H1 (cell line): Measurements from ENCODE around the gene EFCAB6. TPM values are rescaled to one million over a fixed set of nuclear protein-coding genes. Genes with fewer than 3 reads are reported as not detected.

ENCODE experiments used
- CREB1 ChIP-seq: IDR thresholded peaks from 2 replicates; pipeline ENCODE4 v1.6.1; 2012; ENCODE audit warnings: inconsistent platforms
- EP300 ChIP-seq, 2 experiments: IDR thresholded peaks; 1 replicate in 1 of 2; 2 replicates in 1 of 2; pipeline ENCODE4 v1.6.1; 2011 to 2012; ENCODE audit warnings: low read depth in 2 of 2, low read length in 2 of 2, mild to moderate bottlenecking in 2 of 2, borderline replicate concordance in 1 of 2, inconsistent platforms in 1 of 2, moderate library complexity in 1 of 2
- NRF1 ChIP-seq: IDR thresholded peaks from 2 replicates; pipeline ENCODE4 v1.6.1; 2011; ENCODE audit warnings: mild to moderate bottlenecking, low read depth, low read length, improper control_type of control experiment
- TAF1 ChIP-seq: IDR thresholded peaks from 2 replicates; pipeline ENCODE4 v1.6.1; 2011; ENCODE audit warnings: mild to moderate bottlenecking, low read depth, low read length
- YY1 ChIP-seq: IDR thresholded peaks from 2 replicates; pipeline ENCODE4 v1.6.1; 2011; ENCODE audit warnings: low read depth, mild to moderate bottlenecking, low read length
- polyA plus RNA-seq, 7 experiments: library from polyadenylated mRNA; depleted of rRNA in 3 of 7; stranded (reverse) in 5 of 7; unstranded in 2 of 7; fragments of >200 nt in 5 of 7; fragments of 200-250 nt in 2 of 7; gene quantifications; 1 replicate in 5 of 7; 2 replicates in 1 of 7; 4 replicates in 1 of 7; pipeline versions ENCODE4 v1.2.1 to v1.2.3, GENCODE V29; 2011 to 2013; ENCODE audit warnings: missing spikeins in 2 of 7, mixed read lengths in 2 of 7
- total RNA-seq: library from RNA; stranded (reverse); fragmentation: NEBNext Ultra II Directional; extraction: Animal tissue kit (Norgen Biotek cat#: 25700); gene quantifications from 2 replicates; pipeline ENCODE4 v1.2.1, GENCODE V29; 2021
- TF ChIP-seq, protein P1 (sequence below), 3 experiments: IDR thresholded peaks; 1 replicate in 2 of 3; 2 replicates in 1 of 3; pipeline versions ENCODE4 v1.5.1 to v1.6.1; 2011; ENCODE audit warnings: low read length in 3 of 3, mild to moderate bottlenecking in 3 of 3, inconsistent platforms in 2 of 3, low read depth in 1 of 3, moderate library complexity in 1 of 3; ENCODE audit not compliant: insufficient read depth in 1 of 3; ENCODE audit errors: control extremely low read depth in 1 of 3

EFCAB6 gene
- total and polyA plus RNA-seq, 2 of the 8 experiments (the other 6 are each of a cell fraction or from before 2014, with no cell fraction given): 0.32 to 1.7 TPM

DNA sequence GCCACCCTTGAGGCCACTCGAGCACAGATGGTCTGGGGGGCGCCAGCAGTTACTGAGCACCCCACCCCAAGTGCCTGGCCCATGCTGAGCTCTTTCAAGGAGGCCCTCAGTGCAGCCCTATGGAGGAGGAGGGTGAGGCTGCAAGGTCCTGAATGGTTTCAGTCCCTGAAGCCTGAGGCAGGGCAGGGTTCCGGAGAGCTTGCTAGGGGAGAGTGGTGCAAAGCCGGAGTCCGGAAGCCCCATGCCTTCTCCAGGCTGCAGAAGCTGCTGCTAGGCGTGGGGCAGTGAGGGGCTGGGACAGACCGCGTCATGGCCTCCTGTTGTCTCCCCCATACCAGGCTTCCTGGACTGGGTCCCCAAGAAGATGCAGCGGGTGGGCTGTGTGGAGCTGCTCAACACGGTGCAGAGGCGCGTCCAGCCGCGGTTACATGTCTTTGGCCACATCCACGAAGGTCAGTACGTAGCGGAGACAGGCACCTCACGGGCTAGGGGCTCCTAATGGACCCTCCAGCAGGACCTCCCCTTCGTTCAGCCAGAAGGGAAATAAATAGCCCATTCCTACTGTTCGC lies 309.7 kb downstream of the EFCAB6 start (continued):
- TF ChIP-seq EP300 (IDR thresholded peaks at IDR 0.05; ENCODE audit: borderline replicate concordance in 1 of 2, low read depth in 2 of 2, low read length in 2 of 2): no peak
- TF ChIP-seq YY1: no peak
- no peak for TF ChIP-seq CREB1
- TF ChIP-seq TAF1: no peak
- TF ChIP-seq NRF1: no peak
- TF ChIP-seq, protein P1, sequence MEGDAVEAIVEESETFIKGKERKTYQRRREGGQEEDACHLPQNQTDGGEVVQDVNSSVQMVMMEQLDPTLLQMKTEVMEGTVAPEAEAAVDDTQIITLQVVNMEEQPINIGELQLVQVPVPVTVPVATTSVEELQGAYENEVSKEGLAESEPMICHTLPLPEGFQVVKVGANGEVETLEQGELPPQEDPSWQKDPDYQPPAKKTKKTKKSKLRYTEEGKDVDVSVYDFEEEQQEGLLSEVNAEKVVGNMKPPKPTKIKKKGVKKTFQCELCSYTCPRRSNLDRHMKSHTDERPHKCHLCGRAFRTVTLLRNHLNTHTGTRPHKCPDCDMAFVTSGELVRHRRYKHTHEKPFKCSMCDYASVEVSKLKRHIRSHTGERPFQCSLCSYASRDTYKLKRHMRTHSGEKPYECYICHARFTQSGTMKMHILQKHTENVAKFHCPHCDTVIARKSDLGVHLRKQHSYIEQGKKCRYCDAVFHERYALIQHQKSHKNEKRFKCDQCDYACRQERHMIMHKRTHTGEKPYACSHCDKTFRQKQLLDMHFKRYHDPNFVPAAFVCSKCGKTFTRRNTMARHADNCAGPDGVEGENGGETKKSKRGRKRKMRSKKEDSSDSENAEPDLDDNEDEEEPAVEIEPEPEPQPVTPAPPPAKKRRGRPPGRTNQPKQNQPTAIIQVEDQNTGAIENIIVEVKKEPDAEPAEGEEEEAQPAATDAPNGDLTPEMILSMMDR (IDR thresholded peaks at IDR 0.05; ENCODE audit: control extremely low read depth in 1 of 3, insufficient read depth in 1 of 3, low read depth in 1 of 3, low read length in 3 of 3): no peak
